SK-N-SH (cell line): ENCODE data around the gene CDO1. TPM values are rescaled to one million over a fixed set of nuclear protein-coding genes. Genes with fewer than 3 reads are reported as not detected.

Experiments
- CTCF ChIA-PET: fragments of 300-600, 350-600 bp; formaldehyde crosslinking; extraction: SDS; loops from one replicate; lab custom pipeline; 2021; lab: Yijun Ruan, JAX
- POLR2A ChIA-PET: fragments of 350-600 bp; sonication (Branson Sonifier 250); formaldehyde crosslinking; extraction: SDS; loops from one replicate; lab custom pipeline; 2020; ENCODE audit warnings: antibody characterized with exemption, inconsistent platforms; lab: Yijun Ruan, JAX
- DNase-seq: peaks from one replicate; pipeline ENCODE4 v3.0.0; 2012
- H2AFZ ChIP-seq: fragments of 200-600 bp; sonication (generic); 2 replicates; pipeline ENCODE4 v1.8.1; 2016; ENCODE audit warnings: antibody characterized with exemption, mild to moderate bottlenecking, low read depth
- H3F3A ChIP-seq: fragments of 200-600 bp; sonication (generic); replicated peaks from 2 replicates; pipeline ENCODE3; 2016; ENCODE audit warnings: antibody characterized with exemption, mild to moderate bottlenecking; ENCODE audit not compliant: insufficient read depth
- H3K27ac ChIP-seq, 2 experiments: fragments of 200-500 bp in 1 of 2; fragments of 200-600 bp in 1 of 2; sonication (Bioruptor generic) in 1 of 2; sonication (generic), shearing (Covaris generic) in 1 of 2; 2 replicates each; pipeline versions ENCODE4 v1.5.1 to v1.6.1; 2014 to 2016; ENCODE audit warnings: low read depth in 2 of 2, inconsistent platforms in 1 of 2, low read length in 1 of 2, mild to moderate bottlenecking in 1 of 2, mixed read lengths in 1 of 2
- H3K27me3 ChIP-seq: fragments of 200-600 bp; sonication (generic), shearing (Covaris generic); 2 replicates; pipeline ENCODE4 v1.6.1; 2016; ENCODE audit warnings: mixed run types; ENCODE audit not compliant: insufficient read depth
- H3K36me3 ChIP-seq, 2 experiments: fragments of 200-500 bp in 1 of 2; fragments of 200-600 bp in 1 of 2; sonication (Bioruptor generic) in 1 of 2; sonication (generic) in 1 of 2; replicated peaks in 1 of 2; 2 replicates each; pipeline versions ENCODE3 to v1.5.1; 2014 to 2016; ENCODE audit warnings: low read length in 1 of 2, mild to moderate bottlenecking in 1 of 2; ENCODE audit not compliant: insufficient read depth in 2 of 2, control insufficient read depth in 1 of 2
- H3K4me1 ChIP-seq, 2 experiments: fragments of 200-500 bp in 1 of 2; fragments of 200-600 bp in 1 of 2; sonication (Bioruptor generic) in 1 of 2; sonication (generic), shearing (Covaris generic) in 1 of 2; 2 replicates each; pipeline versions ENCODE4 v1.5.1 to v1.6.1; 2014 to 2016; ENCODE audit warnings: low read depth in 1 of 2, low read length in 1 of 2, mixed run types in 1 of 2; ENCODE audit not compliant: insufficient read depth in 2 of 2, control insufficient read depth in 1 of 2
- H3K4me2 ChIP-seq: fragments of 200-600 bp; sonication (generic), shearing (Covaris generic); 2 replicates; pipeline ENCODE4 v1.6.1; 2017; ENCODE audit warnings: mixed run types
- H3K4me3 ChIP-seq, 2 experiments: fragments of 200-500 bp in 1 of 2; fragments of 200-600 bp in 1 of 2; sonication (Bioruptor generic) in 1 of 2; sonication (generic), shearing (Covaris generic) in 1 of 2; 2 replicates each; pipeline versions ENCODE4 v1.5.1 to v1.8.1; 2014 to 2016; ENCODE audit warnings: low read depth in 2 of 2, inconsistent platforms in 1 of 2, low read length in 1 of 2, mild to moderate bottlenecking in 1 of 2, mixed read lengths in 1 of 2, moderate library complexity in 1 of 2
- H3K79me2 ChIP-seq: fragments of 200-600 bp; sonication (generic); 2 replicates; pipeline ENCODE4 v1.8.1; 2017; ENCODE audit warnings: mild to moderate bottlenecking; ENCODE audit not compliant: insufficient read depth
- H3K9ac ChIP-seq: fragments of 200-600 bp; sonication (generic); 2 replicates; pipeline ENCODE4 v1.6.1; 2017; ENCODE audit warnings: mixed run types
- H3K9me2 ChIP-seq: fragments of 200-600 bp; sonication (generic); 2 replicates; pipeline ENCODE4 v1.6.1; 2017; ENCODE audit warnings: mixed run types
- H3K9me3 ChIP-seq: fragments of 200-600 bp; sonication (generic); 2 replicates; pipeline ENCODE4 v1.6.1; 2017; ENCODE audit warnings: mixed run types, mild to moderate bottlenecking, moderate library complexity
- H4K20me1 ChIP-seq: fragments of 200-600 bp; sonication (generic); 2 replicates; pipeline ENCODE4 v1.6.1; 2017; ENCODE audit warnings: mild to moderate bottlenecking, mixed run types; ENCODE audit not compliant: insufficient read depth
- CHD2 ChIP-seq: fragments of 150-350 bp; IDR thresholded peaks from 2 replicates; pipeline ENCODE4 v1.6.1; 2018; ENCODE audit warnings: low read length; ENCODE audit not compliant: partially characterized antibody
- EZH2phosphoT487 ChIP-seq: fragments of 200-600 bp; sonication (generic); IDR thresholded peaks from 2 replicates; pipeline ENCODE4 v1.6.1; 2017; ENCODE audit warnings: low read depth, mixed run types, mild to moderate bottlenecking, antibody characterized with exemption, moderate library complexity, borderline replicate concordance
- FOXM1 ChIP-seq: IDR thresholded peaks from 2 replicates; pipeline ENCODE4 v1.4.0; 2012; ENCODE audit warnings: low read depth, mild to moderate bottlenecking
- GABPA ChIP-seq: IDR thresholded peaks from 2 replicates; pipeline ENCODE4 v1.4.0; 2012; ENCODE audit warnings: low read depth, mild to moderate bottlenecking
- JUND ChIP-seq: IDR thresholded peaks from 2 replicates; pipeline ENCODE4 v1.4.0; 2012
- RAD21 ChIP-seq: IDR thresholded peaks from 2 replicates; pipeline ENCODE4 v1.6.1; 2012; ENCODE audit warnings: mild to moderate bottlenecking, low read length
- SIN3A ChIP-seq: IDR thresholded peaks from 2 replicates; pipeline ENCODE4 v1.6.1; 2012; ENCODE audit warnings: low read depth, mild to moderate bottlenecking, low read length, moderate library complexity, borderline replicate concordance
- TAF1 ChIP-seq: IDR thresholded peaks from 2 replicates; pipeline ENCODE4 v1.6.1; 2012; ENCODE audit warnings: low read depth, mild to moderate bottlenecking, low read length, moderate library complexity, borderline replicate concordance
- TEAD4 ChIP-seq: IDR thresholded peaks from 2 replicates; pipeline ENCODE4 v1.4.0; 2012; ENCODE audit warnings: mild to moderate bottlenecking, borderline replicate concordance; ENCODE audit not compliant: insufficient read depth
- YY1 ChIP-seq: IDR thresholded peaks from 2 replicates; pipeline ENCODE4 v1.4.0; 2012; ENCODE audit warnings: low read depth, mild to moderate bottlenecking
- WGBS: methylation state at CpG from one replicate; pipeline ENCODE4 v1.1.6; 2017; ENCODE audit warnings: low lambda C conversion rate; 5-methylcytosine and 5-hydroxymethylcytosine counted together
- polyA plus RNA-seq, 3 experiments: library from polyadenylated mRNA; depleted of rRNA; stranded (reverse); fragments of >200 nt; gene quantifications; 2 replicates each; pipeline ENCODE4 v1.2.3, GENCODE V29; 2012
- TF ChIP-seq, protein P1 (sequence below): fragments of 150-350 bp; IDR thresholded peaks from 2 replicates; pipeline ENCODE4 v1.6.1; 2016; ENCODE audit warnings: mild to moderate bottlenecking, low read depth, low read length
- TF ChIP-seq, protein P2 (sequence below): IDR thresholded peaks from 2 replicates; pipeline ENCODE4; 2012

CDO1 gene
- polyA plus RNA-seq, 1 of the 3 experiments (the other 2 are of a cell fraction): 3.1 TPM

DNA sequence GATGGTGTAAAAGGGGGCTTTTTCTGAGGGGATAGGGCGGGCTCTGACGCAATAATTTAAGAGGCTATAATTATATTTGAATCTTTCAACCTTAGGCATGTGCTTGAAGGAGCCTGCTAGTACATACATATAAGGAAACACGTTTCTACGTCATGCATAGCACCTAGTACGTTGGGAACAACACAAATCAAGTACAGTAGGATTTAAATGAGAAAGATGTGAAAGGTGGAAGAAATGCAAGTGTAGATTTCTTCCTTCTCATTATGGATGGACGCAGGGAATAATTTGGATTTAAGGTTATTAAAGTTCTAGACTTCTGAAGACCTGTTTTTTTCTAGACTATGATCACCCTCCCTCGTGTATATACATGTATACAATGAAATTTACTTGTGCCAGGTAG is 927 bp upstream of the CDO1 start:
- DNase-seq: no peak
- no peaks in the 10 kb centered on the region for H3K36me3 ChIP-seq
- TF ChIP-seq SIN3A: no peak
- no peak overlapping the region for H3K9ac ChIP-seq
- H3K9me3 ChIP-seq: no peaks in the 10 kb centered on the region
- H3K4me1 ChIP-seq: peaks cover 0 to 13% of the 10 kb centered on the region in 2 experiments; a peak in 1 of 4 replicates
- 78% methylated on average over 7 of the region's 7 CpGs for WGBS
- peaks cover 35% of the 10 kb centered on the region for H3K27me3 ChIP-seq
- no peak overlapping the region for H3K4me3 ChIP-seq
- no peaks in the 10 kb centered on the region for H3F3A ChIP-seq
- ChIA-PET POLR2A (interaction anchor here (0.8 kb wide), 1 partner anchor 243 kb away, joined by 3 read pairs; no protein-coding TSS in a partner anchor), CTCF (interaction anchor here (1.2 kb wide), 1 partner anchor 10 kb away, joined by 3 read pairs; no protein-coding TSS in a partner anchor)
- H3K9me2 ChIP-seq: no peaks in the 10 kb centered on the region
- H2AFZ ChIP-seq: no peak overlapping the region
- H3K27ac ChIP-seq: no peak overlapping the region
- no peak overlapping the region for H3K4me2 ChIP-seq
- H3K79me2 ChIP-seq: no peaks in the 10 kb centered on the region
- H4K20me1 ChIP-seq: no peaks in the 10 kb centered on the region

DNA sequence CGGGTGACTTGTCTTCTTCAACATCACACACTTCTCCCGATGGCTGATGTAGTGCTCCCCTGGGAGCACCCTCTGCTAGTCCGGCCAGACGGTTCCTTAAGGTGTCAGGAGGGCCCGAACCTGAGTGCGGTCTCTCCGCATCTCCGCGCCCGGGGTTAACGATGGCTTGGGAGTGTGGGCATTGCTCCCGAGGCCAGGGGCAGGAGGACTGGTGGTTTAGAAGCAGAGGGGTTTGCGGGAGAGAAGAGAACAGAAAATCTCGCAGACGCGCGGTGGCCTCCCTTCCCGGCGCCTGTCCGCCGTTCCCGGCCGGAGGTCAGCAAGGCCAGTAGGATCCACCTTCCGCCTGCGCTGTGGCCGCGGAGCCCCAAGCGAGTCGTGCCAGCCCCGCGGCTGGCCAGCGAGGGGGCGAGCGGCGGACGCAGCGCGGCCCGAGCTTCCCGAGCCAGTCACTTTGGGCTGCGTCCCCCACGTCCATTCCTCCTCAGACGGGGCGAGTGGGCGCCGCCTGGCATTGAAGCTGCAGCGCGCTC is 700 bp downstream of the CDO1 start:
- no peaks in the 10 kb centered on the region for H3K36me3 ChIP-seq
- H3K4me1 ChIP-seq: peaks cover 0 to 13% of the 10 kb centered on the region in 2 experiments; a peak in 2 of 4 replicates
- peak overlapping the region; percentile 80 for H3K4me2 ChIP-seq
- TF ChIP-seq YY1: no peak
- TF ChIP-seq, protein P1, sequence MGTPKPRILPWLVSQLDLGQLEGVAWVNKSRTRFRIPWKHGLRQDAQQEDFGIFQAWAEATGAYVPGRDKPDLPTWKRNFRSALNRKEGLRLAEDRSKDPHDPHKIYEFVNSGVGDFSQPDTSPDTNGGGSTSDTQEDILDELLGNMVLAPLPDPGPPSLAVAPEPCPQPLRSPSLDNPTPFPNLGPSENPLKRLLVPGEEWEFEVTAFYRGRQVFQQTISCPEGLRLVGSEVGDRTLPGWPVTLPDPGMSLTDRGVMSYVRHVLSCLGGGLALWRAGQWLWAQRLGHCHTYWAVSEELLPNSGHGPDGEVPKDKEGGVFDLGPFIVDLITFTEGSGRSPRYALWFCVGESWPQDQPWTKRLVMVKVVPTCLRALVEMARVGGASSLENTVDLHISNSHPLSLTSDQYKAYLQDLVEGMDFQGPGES: no peak
- TF ChIP-seq TAF1: no peak
- no peak for TF ChIP-seq EZH2phosphoT487
- CTCF ChIA-PET: interaction anchor here (0.7 to 2.4 kb wide), 4 partner anchors 16 to 253 kb away, joined by 3 to 11 read pairs (median 8); no protein-coding TSS in a partner anchor
- POLR2A ChIA-PET: interaction anchor here (1.2 kb wide), 1 partner anchor 190 kb away, joined by 3 read pairs; the partner anchor contains the start of gene TMED7
- H3K4me3 ChIP-seq: peak overlapping the region; percentile 54 to 55
- H3F3A ChIP-seq: peaks cover 8% of the 10 kb centered on the region
- 10% methylated on average over 17 of the region's 48 CpGs for WGBS
- H3K9me3 ChIP-seq: no peaks in the 10 kb centered on the region
- H2AFZ ChIP-seq: peak overlapping the region; percentile 84; the same call in 1 of the 2 replicates
- H4K20me1 ChIP-seq: no peaks in the 10 kb centered on the region
- H3K9me2 ChIP-seq: no peaks in the 10 kb centered on the region
- DNase-seq: peak; percentile 67
- peak overlapping the region in 1 of 2 experiments; percentile 69; a peak in 1 of 4 replicates for H3K27ac ChIP-seq
- H3K79me2 ChIP-seq: no peaks in the 10 kb centered on the region
- no peak overlapping the region for H3K9ac ChIP-seq
- peaks cover 35% of the 10 kb centered on the region for H3K27me3 ChIP-seq

DNA sequence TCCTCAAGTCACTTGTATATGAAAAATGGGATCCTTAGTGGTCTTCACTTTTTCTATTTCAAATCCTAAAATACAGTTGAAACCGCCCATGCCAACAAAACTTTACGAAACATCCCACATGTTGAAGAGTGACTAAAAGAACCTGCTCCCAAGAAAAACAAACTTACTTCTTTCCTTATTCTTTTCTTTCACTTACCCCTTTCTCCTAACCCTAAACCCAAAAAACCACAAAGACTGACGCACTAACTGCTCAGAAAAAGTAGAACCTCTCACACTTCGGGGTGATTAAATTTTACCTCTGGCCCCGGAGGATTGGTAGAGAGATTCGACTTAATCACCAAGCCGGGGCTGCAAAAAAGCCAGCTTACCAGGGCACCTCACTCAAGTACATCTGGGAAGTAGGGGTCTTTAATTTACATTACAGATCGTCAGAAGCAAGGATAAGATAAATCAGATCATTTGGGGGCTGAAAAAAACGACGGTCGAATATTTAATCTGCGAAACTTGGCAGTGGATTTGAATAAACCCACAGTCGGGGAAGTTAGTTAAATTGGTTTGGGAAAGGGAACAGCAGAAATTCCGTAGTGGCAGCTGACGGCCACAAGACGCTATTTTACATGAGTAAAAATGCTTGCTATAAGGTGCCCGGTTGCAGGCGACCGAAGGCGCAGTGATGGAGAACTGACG is 1.3 kb downstream of the CDO1 start:
- H3K4me3 ChIP-seq: peak overlapping the region; percentile 54 to 55; a peak in 3 of 4 replicates
- no peaks in the 10 kb centered on the region for H3K79me2 ChIP-seq
- DNase-seq: peak; percentile 17
- no peak overlapping the region for H3K27ac ChIP-seq
- TF ChIP-seq TEAD4 (no peak), YY1 (no peak), JUND (no peak), RAD21 (no peak), FOXM1 (no peak), GABPA (no peak), CHD2 (no peak)
- TF ChIP-seq, protein P2, sequence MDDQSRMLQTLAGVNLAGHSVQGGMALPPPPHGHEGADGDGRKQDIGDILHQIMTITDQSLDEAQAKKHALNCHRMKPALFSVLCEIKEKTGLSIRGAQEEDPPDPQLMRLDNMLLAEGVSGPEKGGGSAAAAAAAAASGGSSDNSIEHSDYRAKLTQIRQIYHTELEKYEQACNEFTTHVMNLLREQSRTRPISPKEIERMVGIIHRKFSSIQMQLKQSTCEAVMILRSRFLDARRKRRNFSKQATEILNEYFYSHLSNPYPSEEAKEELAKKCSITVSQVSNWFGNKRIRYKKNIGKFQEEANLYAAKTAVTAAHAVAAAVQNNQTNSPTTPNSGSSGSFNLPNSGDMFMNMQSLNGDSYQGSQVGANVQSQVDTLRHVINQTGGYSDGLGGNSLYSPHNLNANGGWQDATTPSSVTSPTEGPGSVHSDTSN: no peak
- H3K27me3 ChIP-seq: peaks cover 35% of the 10 kb centered on the region
- no peaks in the 10 kb centered on the region for H3K9me2 ChIP-seq
- no peaks in the 10 kb centered on the region for H3K9me3 ChIP-seq
- ChIA-PET POLR2A (interaction anchor here (1.2 kb wide), 1 partner anchor 190 kb away, joined by 3 read pairs; the partner anchor contains the start of gene TMED7), CTCF (interaction anchor here (0.7 to 2.4 kb wide), 5 partner anchors 15 to 254 kb away, joined by 3 to 11 read pairs (median 4); no protein-coding TSS in a partner anchor)
- H3K4me2 ChIP-seq: peak overlapping the region; percentile 80
- WGBS: 38% methylated on average over 21 of the region's 21 CpGs
- H2AFZ ChIP-seq: no peak overlapping the region
- peaks cover 0 to 13% of the 10 kb centered on the region in 2 experiments; a peak in 3 of 4 replicates for H3K4me1 ChIP-seq
- H3K9ac ChIP-seq: no peak overlapping the region
- peaks cover 14% of the 10 kb centered on the region for H3F3A ChIP-seq
- no peaks in the 10 kb centered on the region for H3K36me3 ChIP-seq
- no peaks in the 10 kb centered on the region for H4K20me1 ChIP-seq
